B cell (primary cell): ENCODE data around the gene P2RY6. TPM values are rescaled to one million over a fixed set of nuclear protein-coding genes. Genes with fewer than 3 reads are reported as not detected.

Source experiments
- ATAC-seq: fragments of 200-7000 bp; cut with Tn5 transposase; one replicate; pipeline ENCODE4 v1.10.0; 2021; ENCODE audit warnings: low read depth, mild to moderate bottlenecking, moderate number of reproducible peaks, moderate library complexity
- CTCF ChIA-PET: fragments of 350-600 bp; sonication (Branson Sonifier 250); formaldehyde crosslinking; loops from one replicate; lab custom pipeline; 2021; ENCODE audit warnings: antibody characterized with exemption, inconsistent platforms; lab: Charles Lee
- POLR2A ChIA-PET: fragments of 350-600 bp; sonication (Branson Sonifier 250); formaldehyde crosslinking; loops from one replicate; lab custom pipeline; 2021; ENCODE audit warnings: antibody characterized with exemption; lab: Charles Lee
- DNase-seq: peaks from one replicate; pipeline ENCODE4 v3.0.0; 2013
- H2AFZ ChIP-seq: 2 replicates; pipeline ENCODE4 v1.6.1; 2012; ENCODE audit warnings: mild to moderate bottlenecking, low read depth, low read length; ENCODE audit not compliant: insufficient read depth, poor library complexity, severe bottlenecking
- H3K27ac ChIP-seq, 2 donors: 1 replicate in 1 of 2; 2 replicates in 1 of 2; pipeline ENCODE4 v1.5.1; 2012 to 2013; ENCODE audit warnings: low read length in 2 of 2, mild to moderate bottlenecking in 2 of 2, moderate library complexity in 1 of 2
- H3K27me3 ChIP-seq, 4 experiments: fragments of 200-600 bp in 1 of 4; sonication (generic) in 1 of 4; replicated peaks in 1 of 4; 1 replicate in 2 of 4; 2 replicates in 2 of 4; pipeline versions ENCODE4 v1.6.1 to v1.7.0; 2013 to 2016; ENCODE audit warnings: low read length in 3 of 4, mild to moderate bottlenecking in 2 of 4, mixed read lengths in 1 of 4, moderate library complexity in 1 of 4; ENCODE audit not compliant: insufficient read depth in 4 of 4, control insufficient read depth in 3 of 4; ENCODE audit errors: control extremely low read depth in 1 of 4
- H3K36me3 ChIP-seq, 2 experiments: replicated peaks in 1 of 2; 1 replicate in 1 of 2; 2 replicates in 1 of 2; pipeline versions ENCODE4 v1.6.1 to v1.7.1; 2013; ENCODE audit warnings: low read length in 1 of 2; ENCODE audit not compliant: insufficient read depth in 2 of 2, control insufficient read depth in 1 of 2; ENCODE audit errors: control extremely low read depth in 1 of 2, extremely low read depth in 1 of 2
- H3K4me1 ChIP-seq, 2 donors: fragments of 200-600 bp in 1 of 2; sonication (generic) in 1 of 2; 1 replicate in 1 of 2; 2 replicates in 1 of 2; pipeline versions ENCODE4 v1.5.1 to v1.6.1; 2013 to 2017; ENCODE audit warnings: low read length in 2 of 2; ENCODE audit not compliant: control insufficient read depth in 2 of 2, insufficient read depth in 2 of 2
- H3K4me2 ChIP-seq: replicated peaks from 2 replicates; pipeline ENCODE3; 2012; ENCODE audit warnings: mild to moderate bottlenecking, low read depth, low read length; ENCODE audit not compliant: poor library complexity, severe bottlenecking
- H3K4me3 ChIP-seq, 5 experiments: fragments of 200-600 bp in 1 of 5; sonication (generic) in 1 of 5; 1 replicate in 3 of 5; 2 replicates in 2 of 5; pipeline versions ENCODE4 v1.5.1 to v1.7.0; 2011 to 2016; ENCODE audit warnings: low read length in 4 of 5, mild to moderate bottlenecking in 4 of 5, low read depth in 2 of 5, control low read depth in 1 of 5, moderate library complexity in 1 of 5; ENCODE audit not compliant: insufficient read depth in 1 of 5; ENCODE audit errors: control extremely low read depth in 1 of 5, extremely low read depth in 1 of 5
- H3K79me2 ChIP-seq: fragments of 200-600 bp; sonication (generic); one replicate; pipeline ENCODE4 v1.6.0; 2016; ENCODE audit warnings: low read length; ENCODE audit not compliant: control insufficient read depth, insufficient read depth
- H3K9ac ChIP-seq: fragments of 200-600 bp; sonication (generic); 2 replicates; pipeline ENCODE4 v1.6.1; 2017; ENCODE audit warnings: mild to moderate bottlenecking, low read length, moderate library complexity
- H3K9me3 ChIP-seq, 3 donors: one replicate each; pipeline versions ENCODE4 v1.6.1 to v1.7.1; 2013; ENCODE audit warnings: low read length in 2 of 3; ENCODE audit not compliant: control insufficient read depth in 2 of 3, insufficient read depth in 1 of 3; ENCODE audit errors: control extremely low read depth in 1 of 3
- H4K20me1 ChIP-seq: 2 replicates; pipeline ENCODE4 v1.6.0; 2012; ENCODE audit warnings: mild to moderate bottlenecking, low read length; ENCODE audit not compliant: insufficient read depth, control insufficient read depth, poor library complexity, severe bottlenecking
- H3K27ac Mint-ChIP-seq: one replicate; pipeline ENCODE4 v1.8.0; 2021; ENCODE audit warnings: mixed read lengths
- H3K27me3 Mint-ChIP-seq: one replicate; pipeline ENCODE4 v1.8.0; 2021; ENCODE audit warnings: mixed read lengths
- H3K4me1 Mint-ChIP-seq: one replicate; pipeline ENCODE4 v1.8.0; 2021; ENCODE audit warnings: mixed read lengths
- H3K4me3 Mint-ChIP-seq: one replicate; pipeline ENCODE4 v1.8.0; 2021; ENCODE audit warnings: mixed read lengths
- H3K9me3 Mint-ChIP-seq: one replicate; pipeline ENCODE4 v1.8.0; 2022; ENCODE audit warnings: mixed read lengths; ENCODE audit not compliant: insufficient read depth
- CTCF ChIP-seq: fragments of 200-600 bp; IDR thresholded peaks from one replicate; pipeline ENCODE4 v1.8.0; 2022; ENCODE audit warnings: antibody characterized with exemption, mild to moderate bottlenecking
- EZH2 ChIP-seq: IDR thresholded peaks from 2 replicates; pipeline ENCODE4 v1.6.1; 2012; ENCODE audit warnings: borderline replicate concordance, low read depth, mild to moderate bottlenecking, moderate library complexity, low read length; ENCODE audit not compliant: insufficient read depth, poor library complexity, severe bottlenecking
- WGBS: methylation state at CpG from one replicate; pipeline ENCODE4 v1.1.5; 2013; ENCODE audit warnings: missing lambda C conversion rate; ENCODE audit not compliant: insufficient coverage; 5-methylcytosine and 5-hydroxymethylcytosine counted together
- intact Hi-C: fragments of 100-400 bp; cut with micrococcal nuclease; formaldehyde crosslinking; loops from one replicate; pipeline ENCODE4 v1.10.0; 2022
- polyA plus RNA-seq: library from polyadenylated mRNA; depleted of rRNA; stranded (reverse); fragments of >200 nt; gene quantifications from 2 replicates; pipeline ENCODE4 v1.2.3, GENCODE V29; 2012
- total RNA-seq, 2 donors: library from RNA; stranded (reverse); fragments of 120-200 nt in 1 of 2; gene quantifications; 1 replicate in 1 of 2; 2 replicates in 1 of 2; pipeline versions ENCODE4 v1.2.3 to v1.2.4, GENCODE V29; 2013 to 2022

P2RY6 gene
- total and polyA plus RNA-seq, 2 donors (not counting 1 experiment from before 2014, with no cell fraction given), result 0.25 TPM; not detected in 1

- Histone ChIP-seq H3K27ac (no peak overlapping the region), H3K4me3 (no peak overlapping the region), H2AFZ (no peak overlapping the region), H3K27me3 (peaks cover 0 to 43% (median 16%) of the 10 kb centered on the region in 4 experiments), H3K79me2 (no peaks in the 10 kb centered on the region), H3K9me3 (no peaks in the 10 kb centered on the region), H3K36me3 (no peaks in the 10 kb centered on the region), H3K4me2 (no peak overlapping the region), H3K9ac (no peak overlapping the region), H4K20me1 (no peaks in the 10 kb centered on the region), H3K4me1 (peaks cover 20 to 25% of the 10 kb centered on the region in 2 donors)
- intact Hi-C loops, result no loop called here
- peaks cover 13% of the 10 kb centered on the region for H3K4me1 Mint-ChIP-seq
- DNase-seq, result peak; percentile 21
- ATAC-seq, result no peak
- TF ChIP-seq CTCF (no peak), EZH2 (no peak)
- WGBS, result 96% methylated on average over 14 of the region's 16 CpGs
- H3K27me3 Mint-ChIP-seq, result peaks cover 10% of the 10 kb centered on the region
- POLR2A ChIA-PET, result interaction anchor here (1.8 kb wide), 1 partner anchor 16 kb away, joined by 5 read pairs; no protein-coding TSS in a partner anchor
- no peaks in the 10 kb centered on the region for H3K9me3 Mint-ChIP-seq
- peak overlapping the region; percentile 32 for H3K4me3 Mint-ChIP-seq
- H3K27ac Mint-ChIP-seq, result no peak overlapping the region
- CTCF ChIA-PET, result interaction anchor here (4.6 to 6.6 kb wide), 2 partner anchors 12 to 26 kb away, joined by 29 to 157 read pairs; no protein-coding TSS in a partner anchor
Observed at GRCh38 chr11:73310076-73310475, 37.9 kb downstream of the P2RY6 start.

- no peaks in the 10 kb centered on the region for H3K36me3 ChIP-seq
- H3K27ac ChIP-seq, result no peak overlapping the region
- no peak overlapping the region for H3K4me3 Mint-ChIP-seq
- no peak for TF ChIP-seq EZH2
- TF ChIP-seq CTCF, result no peak
- intact Hi-C loops, result no loop called here
- H3K9ac ChIP-seq, result no peak overlapping the region
- peaks cover 12% of the 10 kb centered on the region for H3K4me1 Mint-ChIP-seq
- ChIA-PET CTCF (interaction anchor here (6.6 kb wide), 1 partner anchor 25 kb away, joined by 157 read pairs; no protein-coding TSS in a partner anchor), POLR2A (no interaction called here)
- peaks cover 20 to 25% of the 10 kb centered on the region in 2 donors for H3K4me1 ChIP-seq
- H3K27ac Mint-ChIP-seq, result no peak overlapping the region
- peaks cover 10% of the 10 kb centered on the region for H3K27me3 Mint-ChIP-seq
- H3K79me2 ChIP-seq, result no peaks in the 10 kb centered on the region
- no peak overlapping the region for H2AFZ ChIP-seq
- no peaks in the 10 kb centered on the region for H3K9me3 Mint-ChIP-seq
- no peak overlapping the region for H3K4me3 ChIP-seq
- H3K27me3 ChIP-seq, result peaks cover 0 to 37% (median 14%) of the 10 kb centered on the region in 4 experiments
- ATAC-seq, result no peak
- 94% methylated on average over 22 of the region's 22 CpGs for whole genome bisulfite sequencing
- no peaks in the 10 kb centered on the region for H4K20me1 ChIP-seq
- no peak for DNase-seq
- no peak overlapping the region for H3K4me2 ChIP-seq
- no peaks in the 10 kb centered on the region for H3K9me3 ChIP-seq
Observed at GRCh38 chr11:73310661-73311393, 38.7 kb downstream of the P2RY6 start.
